Stimulated activated CD4-positive, alpha-beta T cell treated with anti-CD3 and anti-CD28 coated beads, TNF-alpha, amount 100 ng/mL, for 24 hours (primary cell): ENCODE results near the gene CNTRL.
A peak's percentile ranks its signal among the peaks of the same experiment; 100 is the strongest.

ENCODE experiments used
- DNase-seq, 3 experiments: peaks; one replicate each; pipeline ENCODE4 v3.0.0-alpha.2; 2020; ENCODE audit warnings: low read depth in 3 of 3

The CNTRL gene

DNA sequence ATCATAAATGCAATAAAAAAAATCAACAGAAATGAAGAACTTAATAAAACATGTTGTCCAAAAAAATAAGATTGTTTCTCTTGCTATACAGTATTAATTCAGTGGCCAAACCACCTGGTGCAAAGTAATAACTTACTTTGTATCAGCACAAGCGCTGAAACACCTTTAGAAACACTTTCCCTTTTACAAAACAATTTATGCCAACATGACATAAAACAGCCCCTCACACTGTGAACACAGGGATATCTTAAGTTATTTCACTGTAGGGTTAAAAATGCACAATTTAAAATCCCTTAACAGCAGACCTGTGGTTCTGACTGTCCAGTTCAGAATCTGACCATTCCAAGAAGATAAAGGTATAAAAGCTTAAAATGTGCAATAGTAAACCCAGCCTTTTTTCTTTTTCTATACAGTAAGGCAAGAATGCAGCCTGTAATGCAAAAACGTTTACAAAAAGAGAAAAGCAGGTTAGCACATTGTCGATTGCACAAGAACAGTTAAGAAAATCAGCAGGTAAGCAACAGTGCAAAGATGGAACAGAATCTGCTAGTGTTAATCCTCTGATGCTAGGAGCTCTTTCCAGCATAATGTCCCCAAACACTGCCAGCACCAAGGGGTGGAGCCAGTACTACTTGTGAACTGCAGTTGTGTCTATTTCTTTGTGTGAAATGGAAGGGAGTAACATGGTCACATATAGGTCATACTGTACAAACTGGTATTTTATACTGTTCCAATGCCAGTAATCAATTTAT, 105.4 kb downstream of the CNTRL start:
- DNase-seq = no peak

DNA sequence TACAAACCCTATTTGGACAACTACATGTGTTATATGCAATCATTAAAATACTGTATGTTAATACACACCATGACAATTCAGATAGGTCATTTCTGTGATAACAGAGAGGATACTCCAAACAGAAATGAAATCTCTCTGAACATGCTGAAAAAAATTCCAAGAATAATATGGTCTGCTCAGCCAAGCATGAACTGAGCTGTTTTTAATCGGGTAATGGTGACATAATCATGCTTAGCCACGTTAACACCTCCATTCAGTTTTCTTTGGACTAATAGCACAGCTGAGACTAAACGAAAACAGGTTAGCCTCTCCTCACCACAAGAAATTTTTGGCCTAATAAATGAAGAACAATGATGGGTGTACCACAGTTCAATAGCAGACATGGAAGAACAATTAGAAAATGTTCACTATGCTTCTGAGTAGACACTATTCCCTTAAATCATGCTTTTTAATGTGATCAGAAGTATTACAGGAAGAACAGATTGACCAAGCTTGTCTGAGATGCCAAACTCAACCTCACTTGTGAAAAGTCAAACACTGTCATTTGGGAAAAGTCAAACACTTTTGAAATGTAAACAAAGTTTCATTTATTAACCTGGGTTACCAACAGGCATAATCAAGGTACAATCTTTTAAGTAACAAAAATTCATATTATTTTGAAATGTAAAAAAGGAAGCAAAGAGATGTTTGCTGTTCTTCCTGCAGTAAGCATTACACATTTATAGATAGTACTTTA, 107.5 kb downstream of the CNTRL start:
- DNase-seq = no peak

DNA sequence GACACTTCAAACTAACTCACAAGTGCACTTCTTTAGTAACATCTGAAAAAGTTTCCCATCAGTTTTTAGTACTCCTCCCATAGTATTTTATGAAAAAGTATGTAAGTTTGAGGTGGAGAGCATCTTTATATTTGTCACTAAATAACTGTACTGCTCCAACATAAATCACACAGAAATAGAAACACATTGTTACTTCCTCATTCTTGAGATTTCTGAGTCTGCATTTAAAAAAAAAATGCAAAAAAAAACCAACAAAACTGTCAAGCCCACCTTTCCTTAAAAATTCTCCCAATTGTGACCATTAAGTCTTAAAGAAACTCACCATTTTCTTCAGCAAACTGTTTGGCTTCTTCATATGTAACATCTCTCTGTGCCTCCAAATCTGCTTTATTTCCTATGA, 108.2 kb downstream of the CNTRL start:
- DNase-seq = no peak

DNA sequence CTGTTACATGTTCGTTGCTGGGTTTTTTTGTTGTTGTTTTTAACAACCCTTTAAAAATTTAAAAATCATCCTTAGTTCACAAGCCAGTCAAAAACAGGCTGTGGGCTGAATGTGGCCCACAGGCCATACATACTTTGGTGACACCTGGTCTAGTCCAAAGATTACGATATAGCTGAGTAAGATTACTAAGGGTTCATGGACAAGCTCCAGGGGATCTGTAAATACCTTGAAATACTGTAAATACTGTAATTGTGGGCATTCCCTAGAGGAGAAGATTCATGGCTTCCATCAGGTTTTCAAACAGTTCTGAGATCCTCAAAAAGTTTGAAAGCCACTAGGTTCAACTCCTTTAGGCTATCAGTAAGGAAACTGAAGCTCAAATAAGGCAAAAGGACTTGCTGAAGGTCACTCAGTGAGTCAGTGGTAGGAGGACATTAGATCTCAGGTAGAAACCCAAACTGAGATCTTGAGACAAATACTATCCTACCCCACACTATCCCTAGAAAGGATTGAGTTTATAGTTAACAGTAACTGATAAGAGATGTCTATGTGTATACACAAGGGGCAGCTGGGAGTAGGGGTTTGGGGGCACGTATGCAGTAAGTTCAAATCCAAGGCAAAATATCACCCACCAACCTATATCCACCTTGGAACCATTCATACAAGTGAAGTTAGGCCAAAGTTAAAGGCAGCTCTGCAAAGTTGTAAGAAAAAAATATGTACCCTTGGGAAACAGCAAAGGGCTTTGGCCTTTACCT, 109.1 kb downstream of the CNTRL start:
- DNase-seq = no peak

DNA sequence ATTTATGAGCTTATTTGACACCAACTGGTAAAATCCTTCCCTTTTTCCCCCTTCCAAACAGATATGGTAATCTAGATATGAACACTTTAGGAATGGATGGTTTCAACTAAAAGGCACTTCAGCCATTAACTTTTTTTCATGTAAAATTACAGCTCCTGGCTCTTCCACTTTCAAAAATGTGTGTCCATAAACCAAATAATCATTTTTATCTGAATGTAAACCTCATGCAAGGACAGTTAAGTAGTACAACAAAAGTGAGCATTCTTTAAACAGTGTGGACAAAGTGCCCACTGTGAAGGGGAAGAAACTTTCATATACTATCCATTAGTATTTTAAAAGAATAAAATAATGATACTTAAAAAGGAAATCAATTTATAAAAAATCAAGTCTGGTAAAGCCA, 109.7 kb downstream of the CNTRL start:
- DNase-seq = no peak

DNA sequence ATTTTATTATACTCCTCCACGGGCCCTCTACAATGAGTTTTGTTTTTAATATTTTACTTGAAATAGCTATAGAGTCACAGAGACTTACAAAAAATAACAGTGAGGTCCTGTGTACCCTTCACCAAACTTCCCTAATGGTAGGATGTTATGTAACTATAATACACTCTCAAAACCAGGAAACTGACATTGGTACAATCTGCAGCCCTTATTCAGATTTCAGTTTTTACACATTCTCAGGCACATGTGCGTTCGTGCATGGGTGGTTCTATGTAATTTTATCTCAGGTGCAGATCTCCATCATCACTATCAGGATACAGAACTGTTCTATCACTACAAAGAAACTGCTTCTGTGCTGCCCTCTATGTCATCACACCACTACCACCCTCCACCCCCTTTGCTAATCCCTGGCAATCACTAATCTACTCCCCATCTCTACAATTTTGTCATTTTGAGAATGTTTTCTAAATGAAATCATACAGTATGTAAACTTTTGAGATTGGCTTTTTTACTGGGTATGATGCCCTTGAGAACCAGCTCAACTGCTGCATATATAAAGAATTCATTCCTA, 110.5 kb downstream of the CNTRL start:
- no peak for DNase-seq

DNA sequence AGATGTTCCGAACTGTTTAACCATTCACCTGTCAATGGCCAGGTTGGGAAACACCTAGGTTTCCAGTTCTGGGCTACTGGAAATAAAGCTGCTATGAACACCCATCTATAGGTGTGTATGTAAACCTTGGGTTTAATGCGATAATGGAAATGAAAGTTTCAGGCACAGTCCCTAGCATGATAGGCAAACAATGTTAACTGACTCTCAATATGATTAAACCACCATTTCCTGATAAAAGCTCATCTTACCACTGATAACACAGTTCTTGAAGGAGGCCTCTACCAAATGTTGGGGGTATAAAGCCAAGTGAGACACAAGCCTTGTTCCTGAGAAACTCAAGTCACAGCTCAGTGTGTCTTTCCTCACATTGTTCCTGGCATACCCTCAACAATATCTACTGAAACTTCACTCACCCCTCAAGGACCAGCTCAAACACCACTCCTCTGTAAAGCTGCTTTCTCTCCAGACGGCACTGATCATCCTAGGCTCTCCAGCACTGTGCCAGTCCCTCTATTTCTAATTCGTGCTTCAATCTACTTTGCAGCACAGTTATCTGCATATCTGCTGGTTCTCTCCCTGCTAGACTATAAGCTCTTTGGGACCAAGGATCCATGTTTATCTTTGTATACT, 111.1 kb downstream of the CNTRL start:
- no peak for DNase-seq

DNA sequence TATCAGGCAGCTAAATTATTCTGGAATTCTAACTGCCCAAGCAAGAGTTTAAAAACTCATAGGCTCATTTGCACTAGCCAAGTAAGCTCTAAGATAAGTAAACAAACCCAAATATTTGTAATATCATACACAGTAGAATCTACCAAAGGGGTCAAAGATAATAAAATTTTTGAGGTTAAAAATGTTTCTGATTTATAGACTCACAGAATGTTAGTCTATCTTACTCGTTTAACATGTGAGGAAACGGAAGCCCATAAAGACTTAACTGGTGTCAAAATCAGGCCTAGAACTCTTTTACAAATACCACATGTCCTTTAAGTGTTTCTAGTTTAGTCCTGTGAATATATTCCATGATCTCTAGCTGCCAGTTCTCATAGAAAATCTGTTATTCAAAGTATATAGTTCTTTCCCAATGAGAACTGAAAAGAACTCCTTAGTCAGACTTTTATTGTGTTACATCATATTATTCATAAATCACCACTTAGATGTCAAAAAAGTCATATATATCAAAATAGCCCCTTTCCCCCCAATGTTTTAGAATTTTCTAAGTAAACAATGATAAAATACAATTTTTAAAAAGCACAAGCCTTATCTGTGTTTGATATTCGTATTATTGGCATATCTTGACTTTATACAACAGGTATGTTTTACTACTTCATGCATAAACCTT, 113.0 kb downstream of the CNTRL start:
- DNase-seq = no peak

DNA sequence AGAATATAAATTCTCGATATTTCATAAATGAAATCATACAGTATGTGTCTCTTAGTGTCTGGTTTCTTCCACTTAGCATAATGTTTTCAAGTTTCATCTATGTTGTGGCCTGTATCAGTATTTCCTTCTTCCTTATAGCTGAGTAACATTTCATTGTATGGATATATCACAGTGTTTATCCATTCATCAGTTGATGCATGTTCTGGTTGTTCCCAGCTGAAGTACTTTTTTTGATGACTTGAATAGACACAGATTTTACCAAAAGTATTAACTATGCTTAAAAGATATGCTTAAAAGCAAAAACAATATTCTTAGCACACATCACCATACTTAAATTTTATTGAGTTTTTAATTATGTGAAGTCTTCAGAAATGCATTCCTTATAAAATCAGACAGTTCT, 114.3 kb downstream of the CNTRL start:
- DNase-seq = no peak

DNA sequence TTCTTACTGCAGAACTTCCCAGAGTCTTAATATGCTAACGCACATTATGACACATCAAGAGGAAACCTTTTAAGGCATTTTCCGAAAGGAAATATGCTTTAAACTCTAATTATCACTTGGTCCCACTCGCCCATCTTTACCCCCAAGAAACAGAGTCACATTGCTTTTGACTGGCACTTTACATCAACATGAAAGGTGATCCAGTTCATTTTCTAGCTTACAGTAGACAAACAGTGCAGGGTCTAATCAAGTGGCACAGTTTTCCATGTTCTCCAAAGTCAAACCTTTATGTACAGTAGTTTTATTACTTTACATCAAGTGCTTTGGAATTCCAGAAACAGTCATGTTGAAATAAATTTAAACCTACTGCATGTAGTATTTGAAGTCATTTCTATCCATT, 114.9 kb downstream of the CNTRL start:
- DNase-seq = no peak

DNA sequence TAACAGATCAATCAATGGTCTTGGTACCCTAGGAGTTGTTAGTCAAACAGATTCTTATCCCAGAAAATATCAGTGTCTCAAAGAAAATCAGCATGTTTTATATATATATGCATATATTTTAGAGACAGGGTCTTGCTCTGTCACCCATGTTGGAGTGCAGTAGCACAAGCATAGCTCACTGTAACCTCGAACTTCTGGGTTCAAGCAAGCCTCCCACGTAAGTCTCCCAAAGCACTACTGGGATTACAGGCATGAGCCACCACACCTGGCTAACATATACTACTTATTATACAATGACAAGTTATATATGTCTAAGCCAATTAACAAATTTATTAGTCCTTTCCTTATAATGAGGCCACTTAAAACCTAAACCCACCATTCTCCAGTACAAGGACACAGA, 116.5 kb downstream of the CNTRL start:
- no peak for DNase-seq

DNA sequence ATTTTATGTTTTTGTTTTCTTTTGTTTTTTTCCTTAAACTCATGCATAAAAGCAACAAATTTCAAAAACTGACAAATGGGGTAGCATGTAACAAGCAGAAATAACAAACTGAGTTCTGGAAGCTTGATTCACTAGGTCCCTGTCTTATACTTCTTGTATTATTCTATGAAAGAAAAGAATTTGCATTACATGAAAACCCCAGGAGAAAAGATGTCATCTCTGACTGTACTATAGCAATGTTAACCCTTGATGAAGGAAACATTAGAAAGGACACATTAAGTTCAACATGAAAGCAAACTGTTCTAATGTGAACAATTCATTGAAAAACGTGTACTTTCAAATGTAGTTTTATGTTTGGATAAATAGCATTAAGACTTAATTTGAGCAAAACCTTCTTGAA, 117.8 kb downstream of the CNTRL start:
- DNase-seq = no peak

DNA sequence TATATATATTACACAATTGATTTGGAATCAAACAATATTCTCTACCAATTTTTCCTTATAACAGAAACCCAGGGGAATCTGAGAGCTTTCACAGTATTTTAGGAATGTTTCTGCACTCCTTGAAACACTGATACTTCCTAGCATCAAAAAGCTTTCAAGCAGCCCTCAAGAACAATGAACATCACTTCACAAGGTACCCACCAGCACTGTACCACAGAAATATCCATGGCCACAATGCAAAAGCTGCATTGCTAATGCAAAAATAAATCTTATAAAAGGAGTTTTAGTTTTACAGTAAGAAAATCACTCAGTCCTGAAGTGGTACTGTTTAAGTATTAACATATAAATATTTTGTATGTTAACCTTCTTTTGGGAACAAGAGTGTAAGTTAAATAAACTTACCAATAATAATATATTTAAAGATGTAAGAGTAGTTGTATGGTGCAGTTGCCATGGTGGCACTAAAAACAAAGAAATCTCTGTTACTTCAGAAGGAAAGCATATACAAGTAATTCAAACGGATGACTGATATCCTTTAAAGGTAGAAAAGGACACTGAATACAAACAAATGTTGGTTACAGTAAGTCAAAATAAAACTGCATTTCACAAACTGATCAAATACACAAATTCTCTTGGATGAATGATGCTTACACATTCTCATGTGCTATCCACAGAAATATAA, 118.3 kb downstream of the CNTRL start:
- no peak for DNase-seq

DNA sequence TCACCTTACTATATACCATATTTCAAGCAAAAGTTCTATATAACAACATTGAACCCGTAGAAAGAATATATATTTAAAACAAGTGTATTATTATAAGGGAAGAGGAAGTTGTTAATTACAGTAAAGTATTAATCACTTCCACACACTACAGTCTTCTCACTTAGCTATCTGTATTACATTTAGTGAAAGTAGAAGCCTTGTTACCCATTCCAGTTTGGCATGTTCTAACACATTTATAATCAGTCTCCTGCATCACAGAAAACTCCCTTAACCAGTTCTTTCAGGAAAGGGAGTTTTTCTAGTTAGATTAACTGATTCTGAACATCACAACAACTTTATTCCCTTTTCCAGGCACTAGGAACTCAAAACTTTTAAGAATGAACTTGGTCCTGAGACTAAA, 120.0 kb downstream of the CNTRL start:
- DNase-seq = no peak

DNA sequence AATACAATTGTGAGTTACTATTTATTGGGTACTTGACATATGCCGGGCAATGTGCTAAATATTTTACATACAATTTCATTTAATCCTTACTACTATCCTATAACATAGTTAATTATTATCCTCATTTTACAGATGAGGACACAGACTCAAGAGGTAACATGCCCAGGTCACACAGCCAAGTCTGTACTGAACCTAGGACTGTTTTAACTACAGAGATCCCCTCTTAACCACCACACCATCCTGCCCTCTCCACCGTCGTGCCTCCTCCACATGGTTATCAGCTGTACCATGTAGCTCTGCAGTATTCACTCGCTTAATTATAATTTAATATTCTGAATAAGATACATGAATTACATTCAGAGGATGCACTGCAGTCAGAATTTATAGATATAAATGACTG, 121.6 kb downstream of the CNTRL start:
- no peak for DNase-seq

DNA sequence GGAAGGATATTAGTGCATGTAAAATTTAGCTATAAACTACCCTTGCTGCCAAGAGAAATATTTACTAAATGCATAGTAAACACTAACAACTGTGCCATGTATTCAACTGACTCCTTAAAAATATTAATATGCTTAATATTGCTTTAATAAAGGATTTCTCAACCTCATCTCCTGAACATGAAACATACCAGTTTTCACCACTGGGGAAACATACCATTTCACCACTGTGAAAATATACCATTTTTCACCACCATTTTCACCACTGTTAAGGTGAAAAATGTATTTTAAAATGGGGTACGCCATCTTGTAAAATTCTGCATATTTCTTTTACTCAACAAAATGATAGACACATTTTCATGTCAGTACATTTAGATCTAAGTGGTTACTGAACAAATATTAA, 122.4 kb downstream of the CNTRL start:
- no peak for DNase-seq

DNA sequence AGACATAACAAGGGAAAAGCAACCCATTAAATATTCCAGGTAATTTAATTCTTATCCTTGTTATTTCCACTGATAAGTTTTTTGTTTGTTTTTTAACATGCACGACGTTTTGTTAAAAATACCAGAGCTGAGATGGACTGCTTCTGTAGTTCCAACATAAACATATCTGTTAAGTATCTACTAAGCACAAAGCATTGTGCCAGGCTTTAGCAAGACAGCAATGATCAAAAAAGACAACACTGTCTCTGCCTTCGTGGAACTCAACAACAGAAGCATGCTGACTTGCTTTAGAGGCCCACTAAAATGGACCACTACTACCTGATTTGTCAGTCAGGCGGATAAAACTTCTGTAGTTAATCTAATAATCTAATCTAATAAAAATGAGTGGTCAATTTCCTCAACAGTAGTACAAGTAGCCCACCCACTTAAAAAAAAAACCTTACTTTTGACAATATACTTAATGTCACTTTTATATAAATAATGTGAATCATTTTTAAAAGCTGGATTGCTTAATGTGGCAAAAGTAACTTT, 123.8 kb downstream of the CNTRL start:
- DNase-seq = no peak

DNA sequence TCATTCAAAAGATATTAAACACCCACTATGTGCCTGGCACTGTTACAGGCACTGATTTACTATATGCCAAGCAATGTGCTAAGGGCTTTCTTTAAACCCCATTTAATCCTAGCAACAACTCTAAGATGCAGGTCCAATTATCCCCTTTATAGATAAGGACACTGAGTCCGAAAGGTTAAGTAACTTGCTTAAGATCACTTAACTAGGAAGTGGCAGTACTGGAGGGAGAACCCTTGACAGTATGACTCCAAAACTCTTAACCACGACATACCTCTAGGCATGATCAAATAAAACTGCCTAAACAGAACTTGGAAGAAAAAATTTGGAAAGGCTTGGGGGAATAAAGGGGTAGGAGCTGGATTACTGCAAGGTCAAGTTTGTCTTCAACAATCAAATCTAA, 125.2 kb downstream of the CNTRL start:
- DNase-seq = no peak

DNA sequence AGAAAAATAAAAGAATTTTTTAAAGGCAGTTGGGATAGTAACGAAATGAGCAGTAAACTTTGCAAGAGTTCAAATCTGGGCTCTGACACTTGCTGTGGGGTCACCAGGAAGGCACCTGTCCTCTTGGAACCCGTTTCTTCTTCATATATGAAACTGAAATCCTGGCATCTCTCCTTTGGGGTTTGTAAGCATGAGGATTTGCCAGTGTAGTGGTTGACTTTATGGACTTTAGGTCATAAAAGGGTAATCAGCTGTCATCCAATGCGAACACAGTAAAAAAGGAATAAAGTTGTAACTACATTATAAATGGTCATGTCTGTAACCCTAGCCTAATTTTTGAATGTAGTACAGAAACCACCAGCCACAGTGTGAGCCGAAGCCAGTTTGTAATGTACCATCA, 125.6 kb downstream of the CNTRL start:
- no peak for DNase-seq

DNA sequence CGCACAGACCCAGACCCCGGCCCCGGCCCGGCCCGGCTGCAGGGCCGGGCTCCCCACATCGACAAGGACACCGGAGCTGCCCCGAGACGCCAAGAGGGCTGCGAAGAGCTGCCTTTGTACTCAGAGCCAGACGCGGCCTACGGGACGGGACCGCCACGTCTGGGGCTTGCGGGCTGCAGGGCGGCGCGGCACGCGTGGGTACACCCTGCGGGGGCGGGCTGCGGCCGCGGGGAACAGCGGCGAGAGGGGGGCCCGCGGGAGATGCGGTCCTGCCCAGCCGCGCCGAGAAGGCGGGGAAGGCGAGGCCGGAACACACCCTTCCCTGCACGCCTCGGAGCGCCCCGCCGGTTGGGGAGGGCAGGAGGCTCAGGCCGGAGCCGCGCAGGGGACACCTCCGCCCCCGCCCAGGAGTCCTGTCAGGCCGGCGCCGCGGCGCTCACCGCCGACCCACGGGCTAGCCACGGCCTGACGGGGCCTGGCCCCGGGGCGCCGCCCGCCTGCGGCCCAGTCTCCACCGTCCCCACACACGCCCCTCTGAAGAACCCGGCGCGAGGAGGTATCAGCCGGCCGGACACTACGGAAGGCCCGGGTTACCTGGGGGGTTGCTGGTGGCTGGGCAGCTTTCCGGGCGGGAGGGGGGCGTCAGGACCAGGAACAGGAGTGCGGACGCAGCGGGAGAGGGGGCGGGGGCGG, 126.4 kb downstream of the CNTRL start:
- DNase-seq = peak; percentile 11 to 34 (median 12)
